GM03348 (cell line): Measurements from ENCODE around the gene PTMA.

Experiments used
- DNase-seq: peaks from one replicate; pipeline ENCODE4 v3.0.0; 2012; ENCODE audit warnings: low spot score

PTMA gene

GRCh38 chr2:231676243-231676642, 32.1 kb upstream of the PTMA start:
- DNase-seq = no peak

- DNase-seq = peak; percentile 81
Measured at GRCh38 chr2:231677632-231678104, 30.7 kb upstream of the PTMA start.

GRCh38 chr2:231679908-231680284, 28.4 kb upstream of the PTMA start:
- DNase-seq = no peak

- DNase-seq = no peak
Measured at GRCh38 chr2:231680285-231680991, 27.9 kb upstream of the PTMA start.

- DNase-seq = peak; percentile 98
Measured at GRCh38 chr2:231680992-231681852, 27.1 kb upstream of the PTMA start.

GRCh38 chr2:231682603-231683291, 25.6 kb upstream of the PTMA start:
- no peak for DNase-seq

GRCh38 chr2:231683292-231684235, 24.8 kb upstream of the PTMA start:
- no peak for DNase-seq

GRCh38 chr2:231684314-231685223, 23.8 kb upstream of the PTMA start:
- DNase-seq = no peak

- DNase-seq = no peak
Measured at GRCh38 chr2:231685349-231686191, 22.8 kb upstream of the PTMA start.

- DNase-seq = no peak
Measured at GRCh38 chr2:231686192-231687100, 21.9 kb upstream of the PTMA start.

GRCh38 chr2:231687133-231687852, 21.0 kb upstream of the PTMA start:
- peak; percentile 71 for DNase-seq

GRCh38 chr2:231687961-231688360, 20.4 kb upstream of the PTMA start:
- DNase-seq = no peak

GRCh38 chr2:231688719-231689118, 19.6 kb upstream of the PTMA start:
- no peak for DNase-seq

GRCh38 chr2:231689124-231689893, 19.0 kb upstream of the PTMA start:
- no peak for DNase-seq

GRCh38 chr2:231691251-231691772, 17.0 kb upstream of the PTMA start:
- DNase-seq = no peak

GRCh38 chr2:231692847-231693246, 15.5 kb upstream of the PTMA start:
- DNase-seq = no peak

- DNase-seq = no peak
Measured at GRCh38 chr2:231693956-231694355, 14.4 kb upstream of the PTMA start.
